ENCODE results near the gene DLGAP1.
A peak's percentile ranks its signal among the peaks of the same experiment; 100 is the strongest.
"Not testable (repeated sequence)": the region's sequence is repeated elsewhere in the genome, so short reads cannot be mapped to it uniquely, and the experiment has no call there.

DLGAP1 gene

GRCh38 chr18:4068552-4069158, 386.5 kb downstream of the DLGAP1 start:
- DNase-seq = peak in 1 of 2 experiments; percentile 23

GRCh38 chr18:4063545-4063944, 391.6 kb downstream of the DLGAP1 start:
- no peak for DNase-seq

GRCh38 chr18:4060427-4061281, 394.5 kb downstream of the DLGAP1 start:
- no peak for DNase-seq

- DNase-seq = no peak
These were observed 396.9 kb downstream of the DLGAP1 start for GRCh38 chr18:4058179-4058578.

DNA sequence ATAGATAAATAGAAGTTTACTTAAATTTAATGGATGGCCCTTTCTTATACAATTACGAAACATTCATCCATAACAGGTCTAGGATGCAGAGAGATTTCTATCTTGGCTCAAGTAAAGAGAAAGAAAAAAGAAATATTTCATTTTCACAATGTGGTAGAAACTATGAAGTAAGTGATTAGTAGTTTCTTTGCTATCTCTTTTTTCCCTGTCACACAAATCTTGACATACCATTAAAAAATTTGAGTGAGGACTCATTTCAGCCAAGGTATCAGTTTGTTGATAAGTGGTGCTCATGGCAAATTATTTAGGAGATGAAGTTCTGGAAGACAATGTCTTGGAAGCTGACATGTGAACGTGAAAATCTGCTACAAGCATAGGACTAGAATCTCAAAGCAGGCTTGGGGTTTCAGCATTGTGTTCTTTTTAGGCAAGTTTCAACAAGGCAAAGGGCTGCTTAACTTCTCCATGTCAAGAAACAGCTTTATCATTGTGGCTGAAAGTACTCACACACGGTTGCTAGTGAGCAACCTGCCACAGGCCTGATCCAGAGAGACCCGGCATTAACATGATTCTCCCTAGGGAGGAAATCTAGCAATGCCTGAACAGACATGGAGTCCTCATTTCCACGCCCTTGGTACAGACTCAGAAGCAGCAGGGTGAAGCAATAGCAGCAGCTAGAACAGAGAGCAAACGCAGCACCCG, 414.6 kb downstream of the DLGAP1 start:
- no peak for DNase-seq

- DNase-seq = no peak
These were observed 419.6 kb downstream of the DLGAP1 start for GRCh38 chr18:4035521-4035920.

DNA sequence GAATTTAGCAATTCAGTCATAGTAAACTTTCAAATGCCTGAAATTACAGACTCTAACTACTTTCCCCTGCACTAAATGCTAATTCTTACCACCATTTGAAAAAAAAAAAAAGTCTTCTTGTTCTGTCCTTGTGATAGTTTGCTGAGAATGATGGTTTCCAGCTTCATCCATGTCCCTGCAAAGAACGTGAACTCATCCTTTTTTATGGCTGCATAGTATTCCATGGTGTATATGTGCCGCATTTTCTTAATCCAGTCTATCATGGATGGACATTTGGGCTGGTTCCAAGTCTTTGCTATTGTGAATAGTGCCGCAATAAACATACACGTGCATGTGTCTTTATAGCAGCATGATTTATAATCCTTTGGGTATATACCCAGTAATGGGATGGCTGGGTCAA, 420.3 kb downstream of the DLGAP1 start:
- not testable (repeated sequence) for DNase-seq

- DNase-seq = no peak
These were observed 428.6 kb downstream of the DLGAP1 start for GRCh38 chr18:4026542-4026941.

DNA sequence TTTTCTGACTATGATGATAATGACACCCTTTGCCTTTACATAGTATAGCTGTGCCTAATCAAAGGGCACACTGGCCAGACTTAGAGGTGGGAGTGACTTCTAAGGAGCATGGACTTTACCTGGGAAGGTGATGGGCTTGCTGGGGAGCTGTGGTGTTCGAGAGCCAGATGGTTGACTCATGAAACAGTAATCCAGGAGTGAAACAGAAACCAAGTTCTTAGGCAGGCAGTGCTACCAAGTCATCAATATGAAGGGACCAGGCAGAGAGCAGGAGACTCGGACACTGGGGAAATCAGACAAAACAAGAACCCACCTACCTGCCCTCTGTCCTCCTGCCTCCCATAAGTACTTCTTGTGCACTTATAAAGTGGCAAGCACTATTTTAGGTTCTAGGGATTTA, 430.4 kb downstream of the DLGAP1 start:
- DNase-seq = no peak

DNA sequence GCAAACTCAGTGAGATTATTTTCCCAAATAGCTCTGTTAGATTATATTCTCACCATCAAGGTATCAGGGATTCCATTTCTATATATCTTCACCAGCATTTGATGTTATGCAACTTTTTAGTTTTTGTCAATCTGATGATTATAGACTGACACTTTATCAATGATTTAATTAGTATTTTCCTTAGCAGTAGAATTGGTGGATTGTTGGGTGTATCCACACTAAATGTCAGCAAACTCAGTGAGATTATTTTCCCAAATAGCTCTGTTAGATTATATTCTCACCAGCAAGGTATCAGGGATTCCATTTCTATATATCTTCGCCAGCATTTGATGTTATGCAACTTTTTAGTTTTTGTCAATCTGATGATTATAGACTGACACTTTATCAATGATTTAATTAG, 432.4 kb downstream of the DLGAP1 start:
- DNase-seq = not testable (repeated sequence)

DNA sequence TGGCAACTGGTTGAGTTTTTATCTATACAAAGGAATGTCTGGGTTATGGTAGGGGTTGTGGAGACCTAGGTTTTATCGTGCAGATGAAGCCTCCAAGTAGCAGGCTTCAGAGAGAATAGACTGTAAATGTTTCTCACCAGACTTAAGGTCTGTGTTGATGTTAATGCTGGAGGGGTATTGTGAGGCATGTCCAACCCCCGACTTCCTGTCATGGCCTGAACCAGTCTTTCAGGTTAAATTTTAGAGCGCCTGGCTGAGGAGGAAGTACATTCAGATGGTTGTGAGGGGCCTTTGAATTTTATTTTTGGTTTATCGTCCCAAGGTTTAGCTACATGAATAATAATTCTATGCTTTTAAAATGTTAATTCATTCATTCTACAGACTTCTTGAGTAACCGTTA, 435.1 kb downstream of the DLGAP1 start:
- DNase-seq = no peak

- no peak for DNase-seq
These were observed 437.6 kb downstream of the DLGAP1 start for GRCh38 chr18:4017480-4017879.

DNA sequence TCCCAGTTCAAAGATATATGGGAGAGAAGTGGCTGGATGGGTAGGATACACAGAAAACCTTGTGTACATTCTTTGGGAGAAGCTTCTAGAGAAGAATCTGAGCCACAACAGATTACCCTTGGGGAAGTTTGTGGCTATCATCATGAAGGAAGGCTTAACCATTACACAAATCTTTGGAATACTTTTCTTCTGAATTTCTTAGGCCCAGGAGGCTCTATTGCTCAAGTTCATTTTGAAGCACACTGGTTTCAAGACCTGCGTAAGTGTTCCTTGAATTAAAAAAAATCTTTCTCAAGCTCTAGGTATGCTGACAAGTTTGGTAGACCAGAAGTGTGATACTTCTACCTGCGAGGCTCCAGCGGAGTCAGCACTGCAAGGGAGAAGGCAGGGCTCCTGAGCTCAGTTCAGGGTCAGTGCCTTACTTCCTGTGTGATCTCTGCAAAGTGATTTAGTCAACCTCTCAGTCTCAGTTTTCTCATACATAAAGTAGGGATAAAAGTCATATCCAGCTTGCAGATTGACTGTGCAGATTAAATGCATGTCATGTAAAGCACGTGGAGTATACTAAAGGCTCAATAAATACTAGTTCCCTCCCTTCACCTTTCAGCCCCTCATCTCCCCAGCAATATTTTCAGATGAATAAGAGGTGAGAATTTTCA, 438.6 kb downstream of the DLGAP1 start:
- no peak for DNase-seq

DNA sequence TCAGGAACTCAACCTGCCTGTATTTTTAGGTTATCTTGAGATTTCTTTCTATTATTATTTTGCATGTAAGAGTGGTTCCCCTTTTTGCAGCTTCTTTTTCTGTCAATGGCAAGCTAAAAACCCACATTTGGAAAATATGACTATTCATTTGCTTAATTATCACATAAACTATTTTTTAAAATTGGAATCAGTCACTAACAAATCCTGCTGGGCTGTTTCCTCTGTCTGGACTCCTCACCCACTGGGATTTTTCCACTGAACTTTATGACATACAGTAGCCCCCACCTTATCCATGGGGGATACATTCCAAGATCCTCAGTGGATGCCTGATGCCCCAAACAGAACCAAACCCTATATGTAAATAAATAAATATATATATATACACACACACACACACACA, 447.3 kb downstream of the DLGAP1 start:
- DNase-seq = no peak

DNA sequence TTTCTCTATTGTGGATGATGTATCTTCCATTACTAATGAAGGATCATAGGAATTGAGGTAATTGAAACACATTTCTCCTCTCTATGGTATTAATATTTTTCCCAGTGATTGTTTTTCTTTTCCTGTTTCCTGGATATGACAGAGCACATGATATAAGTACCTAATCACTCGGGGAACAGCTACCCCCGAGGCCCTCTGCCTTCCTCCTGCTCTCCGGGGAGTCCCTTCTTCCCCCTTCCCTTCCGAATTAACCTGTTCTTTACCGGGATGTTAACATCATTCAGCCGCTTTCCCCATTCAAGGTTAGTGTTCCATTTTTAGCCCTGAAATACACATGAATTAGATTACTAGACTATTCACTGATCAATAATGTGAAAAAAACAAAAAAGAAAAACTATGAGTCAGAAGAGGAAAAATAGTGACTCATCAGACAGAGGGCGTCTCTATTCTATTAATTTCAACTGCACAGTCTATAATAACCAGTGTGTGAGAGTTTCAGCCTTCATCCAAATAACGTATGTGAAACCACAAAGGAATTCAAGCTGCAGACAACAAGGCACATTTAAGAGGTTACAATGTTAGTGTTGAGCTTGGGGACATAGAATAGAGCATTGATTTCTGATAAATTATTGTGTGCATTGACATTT, 450.8 kb downstream of the DLGAP1 start:
- no peak for DNase-seq

- peak in 1 of 2 experiments; percentile 58 for DNase-seq
These were observed 456.3 kb downstream of the DLGAP1 start for GRCh38 chr18:3998698-3999333.

DNA sequence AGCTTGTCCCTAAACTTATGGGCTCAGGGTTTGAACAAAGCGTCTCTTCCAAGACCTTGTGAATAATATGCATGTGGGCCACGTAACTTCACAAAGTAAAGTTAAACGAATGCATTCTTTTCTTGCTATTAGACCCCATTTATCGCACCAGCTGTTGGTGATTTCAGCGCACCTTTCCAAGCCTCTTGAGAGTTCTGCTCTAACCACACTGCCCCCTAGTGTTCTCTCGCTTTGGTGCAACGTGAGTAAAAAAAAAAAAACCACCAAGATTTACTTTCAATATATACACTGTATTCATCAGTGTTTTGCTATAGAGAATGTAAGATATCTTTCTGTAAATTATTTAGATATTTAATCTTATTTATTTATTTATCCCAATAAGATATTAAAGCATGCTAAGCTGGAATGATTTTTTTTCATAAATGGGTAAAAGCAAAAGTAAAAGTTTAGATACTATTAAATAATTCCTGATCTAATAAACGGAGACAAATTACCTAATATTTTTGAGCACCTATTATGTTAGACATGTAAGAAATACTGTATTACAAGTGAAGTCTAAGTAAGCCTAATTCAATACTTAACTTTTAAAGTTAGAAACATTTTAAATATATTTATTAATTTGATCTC, 459.5 kb downstream of the DLGAP1 start:
- no peak for DNase-seq

GRCh38 chr18:3993941-3994687, 461.0 kb downstream of the DLGAP1 start:
- DNase-seq = no peak

DNA sequence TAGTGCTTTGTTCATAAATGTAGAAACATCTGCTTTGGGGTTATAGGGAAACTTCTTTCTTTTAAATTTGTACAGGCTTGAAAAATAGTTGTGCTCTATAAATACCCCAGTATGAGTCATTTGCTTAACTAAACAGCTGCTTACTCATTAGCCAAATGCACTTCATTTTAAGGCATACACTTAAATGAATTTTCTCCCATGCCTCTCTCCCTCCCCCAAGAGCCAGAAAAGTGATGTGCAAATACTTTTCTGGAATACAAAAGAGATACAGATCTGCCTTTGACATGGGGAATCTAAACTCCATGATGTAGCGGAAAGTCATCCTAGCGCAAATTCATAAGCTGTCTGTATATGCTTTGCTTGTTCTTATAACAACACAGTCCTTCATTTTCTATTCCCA, 469.4 kb downstream of the DLGAP1 start:
- no peak for DNase-seq

DNA sequence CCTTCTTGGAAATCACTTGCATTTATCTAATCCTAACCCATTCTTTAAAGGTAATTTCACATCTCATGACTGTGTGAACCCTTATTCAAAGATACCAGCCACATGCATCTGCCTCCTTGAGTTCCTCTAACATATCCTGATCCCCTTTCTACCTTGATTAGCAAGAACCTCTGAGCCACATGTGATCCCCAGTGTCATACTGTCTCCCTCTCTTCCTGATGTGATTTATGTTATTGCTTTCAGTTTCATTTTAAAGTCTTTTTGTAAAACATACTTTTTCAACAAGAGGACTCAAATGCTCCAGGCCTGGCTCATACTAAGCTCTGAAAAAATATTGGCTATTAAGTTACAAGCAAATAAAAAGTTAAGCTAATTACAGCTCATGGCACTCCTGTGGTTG, 470.1 kb downstream of the DLGAP1 start:
- DNase-seq = no peak

GRCh38 chr18:3984163-3984757, 470.8 kb downstream of the DLGAP1 start:
- no peak for DNase-seq
